GM19351 (cell line): Measurements from ENCODE around the gene BFAR.
"Not testable (repeated sequence)": the region's sequence is repeated elsewhere in the genome, so short reads cannot be mapped to it uniquely, and the experiment has no call there.

Source experiments
- ATAC-seq: cut with Tn5 transposase; IDR thresholded peaks from one replicate; pipeline ENCODE4 v1.9.1; 2021; ENCODE audit warnings: mild to moderate bottlenecking, moderate library complexity; ENCODE audit not compliant: unreplicated experiment

BFAR gene

GRCh38 chr16:14635395-14636165 lies 2.8 kb downstream of the BFAR start:
- ATAC-seq, result no peak

GRCh38 chr16:14636179-14636950 lies 3.6 kb downstream of the BFAR start:
- ATAC-seq, result not testable (repeated sequence)

- ATAC-seq, result not testable (repeated sequence)
Observed at GRCh38 chr16:14636951-14637240, 4.1 kb downstream of the BFAR start.

GRCh38 chr16:14640538-14640937 lies 7.8 kb downstream of the BFAR start:
- no peak for ATAC-seq

- ATAC-seq, result no peak
Observed at GRCh38 chr16:14641206-14641605, 8.5 kb downstream of the BFAR start.

GRCh38 chr16:14641926-14642325 lies 9.2 kb downstream of the BFAR start:
- ATAC-seq, result no peak

GRCh38 chr16:14649816-14650215 lies 17.1 kb downstream of the BFAR start:
- no peak for ATAC-seq

- ATAC-seq, result no peak
Observed at GRCh38 chr16:14650629-14651028, 17.9 kb downstream of the BFAR start.

GRCh38 chr16:14652726-14653125 lies 20.0 kb downstream of the BFAR start:
- no peak for ATAC-seq

GRCh38 chr16:14658063-14658462 lies 25.3 kb downstream of the BFAR start:
- peak; percentile 82 for ATAC-seq

- ATAC-seq, result no peak
Observed at GRCh38 chr16:14667347-14668266, 34.9 kb downstream of the BFAR start.

GRCh38 chr16:14668556-14669223 lies 35.9 kb downstream of the BFAR start:
- no peak for ATAC-seq

- no peak for ATAC-seq
Observed at GRCh38 chr16:14669776-14670175, 37.0 kb downstream of the BFAR start.

GRCh38 chr16:14672403-14672971 lies 39.7 kb downstream of the BFAR start:
- peak; percentile 81 for ATAC-seq

- ATAC-seq, result no peak
Observed at GRCh38 chr16:14676633-14677032, 43.9 kb downstream of the BFAR start.

GRCh38 chr16:14677627-14678026 lies 44.9 kb downstream of the BFAR start:
- no peak for ATAC-seq

GRCh38 chr16:14678748-14679497 lies 46.2 kb downstream of the BFAR start:
- no peak for ATAC-seq

- ATAC-seq, result not testable (repeated sequence)
Observed at GRCh38 chr16:14680396-14680795, 47.6 kb downstream of the BFAR start.

- ATAC-seq, result no peak
Observed at GRCh38 chr16:14681115-14681514, 48.4 kb downstream of the BFAR start.

- no peak for ATAC-seq
Observed at GRCh38 chr16:14682121-14682520, 49.4 kb downstream of the BFAR start.
